ENCODE measurements around the gene SPDYE5.

SPDYE5 gene

GRCh38 chr7:75537731-75538130 is 45.6 kb downstream of the SPDYE5 start:
- DNase-seq (ENCODE audit: extremely low read depth, low read depth) = no peak
- no peak overlapping the region for H3K4me3 ChIP-seq (replicated peaks; ENCODE audit: low read depth, low read length)
- TF ChIP-seq, protein P1, sequence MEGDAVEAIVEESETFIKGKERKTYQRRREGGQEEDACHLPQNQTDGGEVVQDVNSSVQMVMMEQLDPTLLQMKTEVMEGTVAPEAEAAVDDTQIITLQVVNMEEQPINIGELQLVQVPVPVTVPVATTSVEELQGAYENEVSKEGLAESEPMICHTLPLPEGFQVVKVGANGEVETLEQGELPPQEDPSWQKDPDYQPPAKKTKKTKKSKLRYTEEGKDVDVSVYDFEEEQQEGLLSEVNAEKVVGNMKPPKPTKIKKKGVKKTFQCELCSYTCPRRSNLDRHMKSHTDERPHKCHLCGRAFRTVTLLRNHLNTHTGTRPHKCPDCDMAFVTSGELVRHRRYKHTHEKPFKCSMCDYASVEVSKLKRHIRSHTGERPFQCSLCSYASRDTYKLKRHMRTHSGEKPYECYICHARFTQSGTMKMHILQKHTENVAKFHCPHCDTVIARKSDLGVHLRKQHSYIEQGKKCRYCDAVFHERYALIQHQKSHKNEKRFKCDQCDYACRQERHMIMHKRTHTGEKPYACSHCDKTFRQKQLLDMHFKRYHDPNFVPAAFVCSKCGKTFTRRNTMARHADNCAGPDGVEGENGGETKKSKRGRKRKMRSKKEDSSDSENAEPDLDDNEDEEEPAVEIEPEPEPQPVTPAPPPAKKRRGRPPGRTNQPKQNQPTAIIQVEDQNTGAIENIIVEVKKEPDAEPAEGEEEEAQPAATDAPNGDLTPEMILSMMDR (IDR thresholded peaks at IDR 0.05; ENCODE audit: low read depth, low read length, missing control alignments) = no peak

DNA sequence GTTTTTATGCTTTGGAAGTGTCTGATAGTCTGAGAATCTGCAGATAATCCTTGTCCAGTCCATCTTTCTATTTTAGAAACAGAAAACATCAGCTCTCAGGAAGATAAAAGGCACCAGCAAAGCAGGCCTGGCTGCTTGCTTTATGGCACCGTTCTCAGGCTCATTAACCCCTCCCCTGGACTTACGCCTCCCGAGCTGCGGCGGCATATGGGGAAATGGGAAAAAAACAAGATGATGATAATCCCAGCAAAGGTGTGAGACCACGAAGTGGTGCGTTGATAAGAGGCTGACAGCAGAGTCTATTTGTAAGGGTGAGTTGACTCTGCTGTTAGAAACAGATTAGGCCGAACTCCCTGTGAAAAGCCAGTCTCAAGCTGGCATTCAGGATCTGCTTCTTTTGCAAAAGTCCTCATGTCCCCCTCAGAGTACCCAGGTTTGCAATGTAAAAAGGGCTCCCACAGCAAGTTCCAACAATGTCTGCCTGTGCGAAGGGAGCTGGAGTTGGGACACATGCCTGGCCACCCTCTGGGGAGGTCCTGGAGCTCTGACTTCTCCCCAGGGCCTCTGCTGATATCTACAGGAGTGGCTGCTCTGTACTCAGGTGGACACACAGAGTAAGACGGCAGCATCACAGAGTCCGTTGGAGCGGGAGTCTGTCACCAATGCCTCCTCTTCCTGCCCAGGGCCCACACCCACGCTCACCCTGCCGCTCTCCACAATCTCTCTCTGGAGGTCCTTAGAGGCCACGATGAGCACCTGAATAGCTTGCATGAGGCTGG is 54.3 kb downstream of the SPDYE5 start:
- DNase-seq (ENCODE audit: extremely low read depth, low read depth) = no peak
- TF ChIP-seq, protein P1 (IDR thresholded peaks at IDR 0.05; ENCODE audit: low read depth, low read length, missing control alignments) = no peak
- no peak overlapping the region for H3K4me3 ChIP-seq (replicated peaks; ENCODE audit: low read depth, low read length)
